MM.1S (cell line): Measurements from ENCODE around the gene SRRT.

Source experiments
- DNase-seq: peaks from one replicate; pipeline ENCODE4 v3.0.0-alpha.2; 2015
- H2AFZ ChIP-seq: fragments of 300-600 bp; sonication (generic); 2 replicates; pipeline ENCODE4 v1.6.0; 2016; ENCODE audit warnings: antibody characterized with exemption, low read length
- H3F3A ChIP-seq: fragments of 300-600 bp; sonication (generic); 2 replicates; pipeline ENCODE4 v1.6.1; 2016; ENCODE audit warnings: mild to moderate bottlenecking, antibody characterized with exemption, low read length, moderate library complexity, mixed read lengths; ENCODE audit not compliant: insufficient read depth
- H3K27ac ChIP-seq: fragments of 300-600 bp; sonication (generic); 2 replicates; pipeline ENCODE4 v1.5.1; 2016; ENCODE audit warnings: mild to moderate bottlenecking, low read length
- H3K27me3 ChIP-seq: fragments of 300-600 bp; sonication (generic); replicated peaks from 2 replicates; pipeline ENCODE4 v1.6.0; 2016; ENCODE audit warnings: low read length; ENCODE audit not compliant: insufficient read depth
- H3K36me3 ChIP-seq: fragments of 300-600 bp; sonication (generic); replicated peaks from 2 replicates; pipeline ENCODE4 v1.6.1; 2016; ENCODE audit warnings: mild to moderate bottlenecking, low read length, mixed read lengths; ENCODE audit not compliant: insufficient read depth
- H3K4me1 ChIP-seq: fragments of 300-600 bp; sonication (generic); 2 replicates; pipeline ENCODE4 v1.6.1; 2016; ENCODE audit warnings: low read length, mixed read lengths
- H3K4me2 ChIP-seq: fragments of 300-600 bp; sonication (generic); 2 replicates; pipeline ENCODE4 v1.6.0; 2016; ENCODE audit warnings: low read depth, low read length
- H3K4me3 ChIP-seq: fragments of 300-600 bp; sonication (generic); 2 replicates; pipeline ENCODE4 v1.5.1; 2016; ENCODE audit warnings: low read length, mixed read lengths
- H3K79me2 ChIP-seq: fragments of 300-600 bp; sonication (generic); 2 replicates; pipeline ENCODE4 v1.6.1; 2016; ENCODE audit warnings: mixed run types, low read length, mixed read lengths
- H3K9ac ChIP-seq: fragments of 300-600 bp; sonication (generic); 2 replicates; pipeline ENCODE4 v1.6.1; 2016; ENCODE audit warnings: low read length, mixed read lengths
- H3K9me2 ChIP-seq: fragments of 300-600 bp; sonication (generic); replicated peaks from 2 replicates; pipeline ENCODE4 v1.6.1; 2016; ENCODE audit warnings: mild to moderate bottlenecking, low read length, mixed read lengths; ENCODE audit not compliant: insufficient read depth
- H3K9me3 ChIP-seq: fragments of 300-600 bp; sonication (generic); replicated peaks from 2 replicates; pipeline ENCODE4 v1.6.1; 2016; ENCODE audit warnings: mild to moderate bottlenecking, low read length, mixed read lengths; ENCODE audit not compliant: insufficient read depth
- H4K20me1 ChIP-seq: fragments of 300-600 bp; sonication (generic); 2 replicates; pipeline ENCODE4 v1.6.1; 2016; ENCODE audit warnings: mild to moderate bottlenecking, low read length, moderate library complexity, mixed read lengths; ENCODE audit not compliant: insufficient read depth
- EZH2 ChIP-seq: fragments of 300-600 bp; sonication (generic); optimal IDR thresholded peaks from 2 replicates; pipeline ENCODE3; 2017; ENCODE audit warnings: low read depth, mild to moderate bottlenecking, antibody characterized with exemption, low read length, mixed read lengths
- EZH2phosphoT487 ChIP-seq: fragments of 300-600 bp; sonication (generic); IDR thresholded peaks from 2 replicates; pipeline ENCODE4 v1.6.1; 2018; ENCODE audit warnings: antibody characterized with exemption, low read length
- TF ChIP-seq, protein P1 (sequence below): fragments of 300-600 bp; sonication (generic); IDR thresholded peaks from 2 replicates; pipeline ENCODE4 v1.5.1; 2016; ENCODE audit warnings: antibody characterized with exemption, low read length, mixed read lengths

SRRT gene

DNA sequence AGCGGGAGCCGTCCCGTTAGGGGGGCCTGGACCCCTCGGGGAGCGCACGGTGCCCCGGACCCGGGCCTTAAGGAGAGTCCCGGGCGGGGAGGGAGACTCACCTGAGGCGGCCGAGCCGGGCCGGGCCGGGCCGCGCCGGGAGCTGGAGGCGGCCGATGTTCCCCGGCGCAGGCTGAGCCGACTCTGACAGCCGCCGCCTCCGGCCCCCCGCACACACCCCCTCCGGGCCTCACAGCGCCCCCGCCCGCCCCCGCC is 20.7 kb downstream of the SRRT start, which contains the start of gene ACHE:
Gene ACHE, minus strand, starts transcription at position 188 of the 255 bp plus-strand sequence. CDS start 1,656 bp downstream, outside the sequence.
- Histone ChIP-seq H2AFZ (peak within 1 kb of the TSS; percentile 35; the same call in 1 of the 2 replicates), H3K4me3 (peak within 1 kb of the TSS; percentile 22; the same call in 1 of the 2 replicates), H4K20me1 (no peaks in the 10 kb centered on the region), H3F3A (no peaks in the 10 kb centered on the region), H3K4me1 (no peaks in the 10 kb centered on the region), H3K9ac (no peak within 1 kb of the TSS), H3K36me3 (no peaks in the 10 kb centered on the region), H3K27me3 (peaks cover 72% of the 10 kb centered on the region), H3K9me2 (no peaks in the 10 kb centered on the region), H3K9me3 (no peaks in the 10 kb centered on the region), H3K79me2 (no peaks in the 10 kb centered on the region), H3K4me2 (peak within 1 kb of the TSS; percentile 68), H3K27ac (no peak within 1 kb of the TSS)
- DNase-seq = no peak
- TF ChIP-seq EZH2 (no peak), EZH2phosphoT487 (no peak)
- TF ChIP-seq, protein P1, sequence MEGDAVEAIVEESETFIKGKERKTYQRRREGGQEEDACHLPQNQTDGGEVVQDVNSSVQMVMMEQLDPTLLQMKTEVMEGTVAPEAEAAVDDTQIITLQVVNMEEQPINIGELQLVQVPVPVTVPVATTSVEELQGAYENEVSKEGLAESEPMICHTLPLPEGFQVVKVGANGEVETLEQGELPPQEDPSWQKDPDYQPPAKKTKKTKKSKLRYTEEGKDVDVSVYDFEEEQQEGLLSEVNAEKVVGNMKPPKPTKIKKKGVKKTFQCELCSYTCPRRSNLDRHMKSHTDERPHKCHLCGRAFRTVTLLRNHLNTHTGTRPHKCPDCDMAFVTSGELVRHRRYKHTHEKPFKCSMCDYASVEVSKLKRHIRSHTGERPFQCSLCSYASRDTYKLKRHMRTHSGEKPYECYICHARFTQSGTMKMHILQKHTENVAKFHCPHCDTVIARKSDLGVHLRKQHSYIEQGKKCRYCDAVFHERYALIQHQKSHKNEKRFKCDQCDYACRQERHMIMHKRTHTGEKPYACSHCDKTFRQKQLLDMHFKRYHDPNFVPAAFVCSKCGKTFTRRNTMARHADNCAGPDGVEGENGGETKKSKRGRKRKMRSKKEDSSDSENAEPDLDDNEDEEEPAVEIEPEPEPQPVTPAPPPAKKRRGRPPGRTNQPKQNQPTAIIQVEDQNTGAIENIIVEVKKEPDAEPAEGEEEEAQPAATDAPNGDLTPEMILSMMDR = no peak

- H3K9me3 ChIP-seq = no peaks in the 10 kb centered on the region
- H3K27ac ChIP-seq = no peak overlapping the region
- peak overlapping the region; percentile 22; the same call in 1 of the 2 replicates for H3K4me3 ChIP-seq
- H4K20me1 ChIP-seq = no peaks in the 10 kb centered on the region
- no peaks in the 10 kb centered on the region for H3F3A ChIP-seq
- no peak overlapping the region for H2AFZ ChIP-seq
- H3K36me3 ChIP-seq = no peaks in the 10 kb centered on the region
- no peaks in the 10 kb centered on the region for H3K4me1 ChIP-seq
- no peak for DNase-seq
- H3K9me2 ChIP-seq = no peaks in the 10 kb centered on the region
- H3K4me2 ChIP-seq = peak overlapping the region; percentile 68; the same call in 1 of the 2 replicates
- H3K79me2 ChIP-seq = no peaks in the 10 kb centered on the region
- H3K9ac ChIP-seq = no peak overlapping the region
- peaks cover 71% of the 10 kb centered on the region for H3K27me3 ChIP-seq
- 0 out of 2 replicates have a peak, but pooled peaks have one; percentile 25 for TF ChIP-seq EZH2phosphoT487
- peak; percentile 93 for TF ChIP-seq EZH2
- TF ChIP-seq, protein P1 = no peak
Observed at GRCh38 chr7:100895956-100896731, 21.2 kb downstream of the SRRT start.

DNA sequence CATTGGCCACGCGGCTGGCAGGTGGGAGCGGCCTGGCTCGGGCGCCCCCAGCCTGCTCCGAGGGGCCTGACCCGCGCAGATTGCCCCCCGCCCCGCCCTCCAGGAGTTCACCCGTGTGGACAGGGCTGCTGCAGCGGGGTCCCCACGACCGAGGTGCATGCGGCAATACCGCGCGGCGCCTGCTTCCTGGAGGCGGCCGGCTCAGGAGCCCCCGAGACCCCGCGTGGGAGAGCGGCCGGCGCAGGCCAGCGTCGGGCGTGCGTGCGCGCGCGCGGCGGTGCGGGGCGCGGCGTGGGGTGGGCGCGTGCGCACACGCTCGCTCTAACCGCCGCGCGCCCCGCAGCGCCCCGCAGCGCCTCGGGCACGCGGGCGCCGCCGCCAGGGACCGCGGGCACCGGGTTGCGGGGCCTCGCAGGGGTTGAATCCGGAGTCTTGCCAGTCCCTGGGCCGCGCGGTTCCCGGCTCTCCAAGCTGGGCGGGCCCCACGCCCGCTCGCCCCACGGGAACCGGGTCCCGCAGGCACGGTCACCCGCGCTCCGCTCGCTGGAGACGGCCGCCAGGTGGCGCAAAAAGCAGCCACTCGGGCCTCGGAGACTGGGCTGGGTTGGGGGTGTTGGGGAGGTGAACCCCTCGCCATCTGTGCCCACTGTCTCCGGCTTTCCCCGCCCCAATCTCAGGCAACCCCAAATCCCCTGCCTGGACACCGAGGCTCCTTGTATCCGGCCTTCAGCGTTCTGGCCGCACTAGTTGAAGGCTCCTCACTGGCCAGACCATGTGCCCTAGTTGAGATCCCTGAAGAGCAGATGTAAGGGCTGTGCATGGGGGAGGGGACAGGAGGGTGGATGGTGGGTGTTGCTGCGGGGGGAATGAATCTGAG is 22.1 kb downstream of the SRRT start:
- DNase-seq = no peak
- H3K4me1 ChIP-seq = peaks cover 2% of the 10 kb centered on the region
- H3K79me2 ChIP-seq = no peaks in the 10 kb centered on the region
- H2AFZ ChIP-seq = no peak overlapping the region
- peaks cover 64% of the 10 kb centered on the region for H3K27me3 ChIP-seq
- TF ChIP-seq EZH2phosphoT487 (no peak), EZH2 (no peak)
- TF ChIP-seq, protein P1 = peak; percentile 62
- no peaks in the 10 kb centered on the region for H3K9me3 ChIP-seq
- H3K9ac ChIP-seq = no peak overlapping the region
- H3K27ac ChIP-seq = no peak overlapping the region
- peaks cover 2% of the 10 kb centered on the region; the same call in 1 of the 2 replicates for H3F3A ChIP-seq
- peak overlapping the region; percentile 68; the same call in 1 of the 2 replicates for H3K4me2 ChIP-seq
- peak overlapping the region; percentile 22; the same call in 1 of the 2 replicates for H3K4me3 ChIP-seq
- no peaks in the 10 kb centered on the region for H3K36me3 ChIP-seq
- H3K9me2 ChIP-seq = no peaks in the 10 kb centered on the region
- H4K20me1 ChIP-seq = no peaks in the 10 kb centered on the region
